Measurements from ENCODE around the gene NAV3.

The NAV3 gene

DNA sequence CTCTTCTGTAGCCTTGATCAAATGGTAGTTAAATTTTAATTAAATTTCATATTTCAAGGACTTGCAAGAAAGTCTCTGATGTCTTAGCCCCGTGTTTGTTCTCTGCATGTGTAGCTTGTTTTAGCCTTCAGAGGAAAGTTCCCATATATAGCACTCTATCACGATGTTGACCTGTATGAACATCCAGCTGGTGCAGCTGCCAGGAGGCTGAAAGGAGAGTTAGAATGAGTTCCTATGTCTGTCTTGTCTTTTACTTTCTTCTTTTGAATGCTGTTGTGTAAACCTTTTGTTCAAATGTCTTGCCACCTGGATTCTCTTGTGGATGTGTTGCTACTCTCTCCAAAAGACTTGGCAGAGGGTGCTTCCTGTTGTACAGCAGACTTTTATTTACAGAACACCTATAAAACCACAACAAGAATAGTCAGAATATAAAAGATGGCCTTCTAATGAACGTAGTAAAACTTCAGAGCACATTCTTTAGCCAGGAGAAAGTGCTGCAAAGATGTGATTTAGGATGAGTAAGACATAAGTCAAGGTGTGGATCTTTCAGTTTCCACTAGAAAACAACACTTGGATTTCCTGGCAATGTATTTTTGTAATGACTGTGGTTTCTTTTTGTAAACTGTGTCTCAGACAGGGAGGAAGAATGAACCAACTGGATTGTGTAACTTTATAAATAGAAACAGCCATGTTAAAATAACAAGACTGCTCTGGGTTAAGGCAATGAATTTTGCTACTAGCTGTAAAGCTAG, 17.2 kb downstream of the NAV3 start:
- DNase-seq = no peak

DNA sequence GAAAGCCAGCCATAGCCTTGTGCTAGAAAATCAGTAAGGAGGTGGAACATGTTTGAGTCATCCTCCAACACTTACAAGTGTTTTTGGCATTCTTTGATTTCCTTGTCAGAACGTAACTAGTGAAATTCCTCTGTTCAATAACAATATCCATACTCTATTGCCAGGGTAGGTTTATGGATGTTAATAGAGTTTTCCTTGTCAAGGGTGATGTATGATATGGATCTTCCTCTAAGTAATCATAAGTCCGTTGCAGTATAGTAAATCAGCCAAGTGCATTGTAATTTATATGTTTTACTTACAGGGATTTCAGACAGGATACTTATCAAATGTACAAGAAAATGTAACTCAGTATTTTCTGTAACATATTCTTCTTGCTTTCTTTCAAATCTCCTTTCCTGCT, 19.4 kb downstream of the NAV3 start:
- DNase-seq = no peak

DNA sequence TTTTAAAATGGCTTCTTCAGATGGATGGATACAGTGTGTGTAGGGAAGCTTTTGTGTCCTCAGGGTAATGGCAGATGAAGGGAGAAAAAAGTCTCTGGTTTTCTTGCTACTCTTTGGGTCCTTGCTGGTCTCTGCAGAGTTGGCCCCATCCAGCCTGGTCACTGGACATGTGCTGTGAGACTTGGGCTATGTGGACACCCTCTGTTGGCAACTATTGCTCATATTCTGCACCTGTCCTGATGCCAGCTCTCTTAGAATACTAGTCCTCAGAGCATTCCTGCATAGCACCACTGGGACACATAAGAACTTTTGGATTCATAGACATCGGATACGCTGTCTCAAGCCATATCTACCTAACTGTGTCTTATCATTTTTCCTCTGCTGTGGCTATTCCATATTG, 20.0 kb downstream of the NAV3 start:
- no peak for DNase-seq

DNA sequence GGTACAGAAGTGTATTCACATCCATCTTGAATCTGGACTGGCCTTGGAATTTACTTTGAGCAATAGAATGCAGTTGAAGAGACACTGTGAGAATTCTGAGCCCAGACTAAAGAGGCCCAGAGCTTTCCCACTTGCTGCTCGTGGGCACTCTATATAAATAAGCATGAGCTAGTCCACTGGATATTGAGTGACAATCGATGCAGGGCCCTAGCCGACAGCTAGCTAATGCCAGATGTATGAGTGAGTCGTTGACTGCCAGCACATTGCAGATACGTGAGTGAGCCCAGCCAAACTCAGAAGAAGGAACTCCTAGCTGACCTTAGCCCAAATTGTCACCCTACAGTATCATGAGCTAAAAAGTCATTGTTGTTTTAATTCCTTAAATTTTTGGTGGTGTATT, 24.9 kb downstream of the NAV3 start:
- DNase-seq = no peak

DNA sequence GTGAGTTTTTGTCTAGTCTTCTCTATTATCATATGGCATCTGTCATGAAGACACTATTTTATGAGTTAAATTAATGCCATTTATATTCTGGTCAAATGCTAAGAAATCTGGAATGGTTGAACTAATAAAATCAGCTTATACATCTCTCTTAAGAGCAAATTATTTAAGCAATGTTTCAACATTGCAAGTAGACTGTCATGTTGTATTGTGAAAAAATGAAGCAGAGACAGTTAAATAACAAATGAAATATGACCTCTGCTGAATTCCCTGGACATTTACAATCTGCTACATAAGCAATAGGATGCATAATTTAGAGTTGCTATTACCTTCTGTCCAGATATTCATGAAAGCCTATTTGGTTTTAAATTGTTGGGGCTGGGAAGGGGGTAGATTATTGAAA, 30.6 kb downstream of the NAV3 start:
- DNase-seq = no peak

DNA sequence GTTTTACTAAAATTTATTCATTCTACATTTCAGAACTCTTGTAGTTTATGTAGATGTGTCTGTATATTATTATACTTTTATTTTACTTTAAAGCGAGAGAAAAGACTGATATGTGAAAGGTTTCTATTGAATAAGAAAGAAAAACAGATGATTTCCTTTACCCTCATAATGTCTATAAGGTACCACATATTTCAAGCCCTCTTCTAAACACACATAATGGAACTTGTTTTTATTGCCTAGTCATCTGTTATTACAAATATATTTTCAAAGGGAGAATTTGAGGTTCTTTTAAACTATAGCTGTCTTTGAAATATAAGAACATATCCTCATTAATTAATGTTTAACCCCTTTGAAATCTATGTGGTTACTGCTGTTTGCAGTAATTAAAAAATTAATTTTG, 34.5 kb downstream of the NAV3 start:
- no peak for DNase-seq

DNA sequence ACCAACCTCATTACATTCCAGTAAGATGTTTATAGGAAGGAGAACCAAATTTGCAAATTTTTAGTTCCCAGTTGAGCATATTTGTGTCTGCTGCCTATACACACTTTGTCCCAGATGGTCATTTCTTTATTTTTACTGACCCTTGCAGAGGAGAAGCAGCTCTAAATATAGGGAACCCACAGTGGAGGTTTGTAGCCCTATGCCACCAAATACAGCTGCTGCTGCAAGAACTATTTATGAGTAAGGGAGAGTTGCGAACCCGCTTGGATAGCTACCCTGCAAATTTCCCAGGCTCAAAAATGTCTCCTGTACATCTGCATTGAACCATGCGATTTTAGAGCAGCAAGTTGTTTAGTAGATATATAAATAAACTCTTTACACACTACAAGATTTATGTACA, 48.2 kb downstream of the NAV3 start:
- DNase-seq = no peak

DNA sequence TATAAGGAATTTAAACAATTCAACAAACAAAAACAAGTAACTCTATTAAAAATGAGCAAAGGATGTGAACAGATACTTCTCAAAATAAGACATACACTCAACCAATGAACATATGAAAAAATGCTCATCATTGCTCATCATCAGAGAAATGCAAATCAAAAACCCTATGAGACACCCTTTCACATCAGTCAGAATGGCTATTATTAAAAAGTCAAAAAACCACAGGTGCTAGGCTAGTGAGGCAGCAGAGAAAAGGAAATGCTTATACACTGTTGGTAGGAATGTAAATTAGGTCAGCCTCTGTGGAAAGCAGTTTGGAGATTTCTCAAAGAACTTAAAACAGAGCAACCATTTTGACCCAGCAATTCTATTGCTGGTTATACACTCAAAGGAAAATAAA, 52.0 kb downstream of the NAV3 start:
- no peak for DNase-seq

DNA sequence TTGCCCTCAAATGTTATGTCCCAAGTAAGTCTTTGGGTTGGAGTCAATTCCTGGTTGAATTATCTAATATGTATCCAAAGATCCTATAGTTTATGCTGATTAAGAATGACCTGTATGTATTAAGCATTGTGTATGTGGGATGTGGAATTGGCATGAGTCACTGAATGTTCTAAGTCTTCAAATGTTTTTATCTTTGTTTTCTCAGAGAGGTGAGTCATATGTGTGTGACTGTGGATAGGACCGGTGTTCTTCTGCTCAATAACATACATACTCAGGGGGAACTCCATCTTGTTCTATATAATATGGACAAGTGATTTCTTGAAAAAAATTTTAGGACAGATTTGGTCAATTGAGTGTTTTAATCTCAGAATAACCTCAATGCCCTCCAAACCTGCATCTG, 57.9 kb downstream of the NAV3 start:
- DNase-seq = no peak

DNA sequence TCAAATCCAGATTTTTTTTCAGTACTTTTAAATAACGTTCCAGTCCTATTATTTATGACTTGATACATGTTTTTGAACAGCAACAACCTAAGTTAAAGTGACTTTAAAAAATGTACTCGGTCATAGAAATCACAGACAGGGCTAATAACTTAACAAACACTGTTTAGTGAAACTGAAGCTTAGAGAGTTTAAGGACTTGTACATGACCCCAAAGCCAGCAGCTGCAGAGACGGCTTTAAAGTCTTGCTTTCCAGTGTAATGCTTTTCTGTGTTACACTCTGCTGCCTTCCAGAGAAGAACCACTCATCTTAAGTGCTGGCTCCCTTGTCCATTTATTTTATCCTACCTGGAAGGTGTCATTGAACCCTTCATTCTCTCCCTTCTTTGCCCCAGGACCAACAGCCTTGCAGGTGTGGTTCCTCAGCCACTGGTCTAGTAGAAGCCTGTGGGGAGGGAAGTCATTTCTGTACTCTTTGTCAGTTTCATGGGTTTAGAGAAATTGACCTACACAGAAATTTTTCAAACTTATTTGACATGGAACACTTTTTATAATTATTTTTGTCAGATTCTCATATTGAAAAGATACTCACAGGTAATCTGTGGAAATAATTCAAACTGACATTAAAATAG, 60.9 kb downstream of the NAV3 start:
- no peak for DNase-seq

DNA sequence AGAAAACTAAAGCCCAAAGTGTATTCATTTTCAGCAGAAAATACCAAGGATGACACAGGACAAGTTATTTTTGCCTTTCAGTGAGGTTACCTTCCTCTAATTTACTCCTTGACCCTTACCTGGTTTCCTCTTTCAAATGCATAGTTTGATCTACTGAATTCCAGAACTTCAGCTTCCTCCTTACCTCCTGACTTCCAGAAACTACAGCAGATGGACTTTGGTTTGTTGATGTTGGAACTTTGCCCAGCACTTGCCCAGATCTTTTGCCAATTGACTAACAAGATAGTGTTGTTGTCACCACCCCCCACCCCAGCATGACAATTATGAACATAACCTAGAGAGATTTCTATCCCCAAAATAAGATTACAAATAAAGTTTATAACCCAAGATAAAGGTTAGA, 63.2 kb downstream of the NAV3 start:
- DNase-seq = no peak

DNA sequence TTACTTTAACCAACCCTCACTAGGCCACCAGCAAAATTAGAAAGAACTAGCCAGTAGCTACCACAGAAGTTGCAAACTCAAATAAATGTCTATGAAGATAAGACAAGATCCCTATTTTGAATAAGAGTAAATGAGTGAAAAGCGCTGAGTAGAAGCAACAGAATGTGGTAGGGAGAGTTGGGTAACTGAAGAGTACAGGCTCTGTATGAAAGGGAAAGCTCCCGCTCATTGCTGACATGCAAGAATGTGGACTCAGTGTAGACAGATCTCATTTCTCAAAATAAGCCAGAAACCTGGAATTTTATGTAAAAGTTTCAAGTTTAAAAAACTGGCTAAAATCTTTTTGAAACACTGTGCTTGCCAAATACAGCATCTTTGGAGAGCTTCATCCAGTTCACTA, 63.9 kb downstream of the NAV3 start:
- DNase-seq = no peak

DNA sequence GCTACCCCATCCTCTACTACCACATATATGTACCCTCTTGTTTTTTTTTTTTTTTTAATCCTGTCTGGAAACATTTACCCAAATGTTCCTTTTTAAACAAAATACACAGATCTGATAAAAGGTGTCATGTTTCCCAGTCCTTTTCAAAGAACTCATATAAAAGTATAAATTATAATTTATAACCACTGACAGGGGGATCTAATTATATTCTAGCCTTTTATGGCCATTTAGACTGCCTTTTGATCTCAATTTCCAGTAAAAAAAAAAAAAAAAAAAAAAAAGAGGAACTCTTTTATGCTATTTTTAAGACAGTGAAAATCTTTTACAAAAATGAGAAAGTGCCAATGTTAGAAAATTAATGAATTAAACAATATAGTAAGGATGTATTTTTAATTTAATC, 65.0 kb downstream of the NAV3 start:
- no peak for DNase-seq

DNA sequence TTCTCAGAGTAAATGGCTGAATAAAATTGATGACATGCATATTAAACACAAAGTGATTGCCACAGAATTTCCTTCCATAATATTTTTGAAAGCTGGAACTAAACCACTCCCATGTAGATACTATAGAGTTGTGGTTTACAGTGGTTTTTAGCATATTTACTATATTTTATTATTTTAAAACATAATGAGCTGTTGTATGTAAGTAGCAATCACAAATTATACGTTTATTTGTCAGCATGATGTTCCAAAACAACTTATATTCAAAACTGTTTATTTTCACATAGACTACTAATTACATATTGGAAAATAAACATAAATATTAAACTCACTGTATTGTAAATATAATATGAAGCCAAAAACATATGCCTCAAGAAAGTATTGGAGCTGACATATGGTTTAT, 77.2 kb downstream of the NAV3 start:
- no peak for DNase-seq

DNA sequence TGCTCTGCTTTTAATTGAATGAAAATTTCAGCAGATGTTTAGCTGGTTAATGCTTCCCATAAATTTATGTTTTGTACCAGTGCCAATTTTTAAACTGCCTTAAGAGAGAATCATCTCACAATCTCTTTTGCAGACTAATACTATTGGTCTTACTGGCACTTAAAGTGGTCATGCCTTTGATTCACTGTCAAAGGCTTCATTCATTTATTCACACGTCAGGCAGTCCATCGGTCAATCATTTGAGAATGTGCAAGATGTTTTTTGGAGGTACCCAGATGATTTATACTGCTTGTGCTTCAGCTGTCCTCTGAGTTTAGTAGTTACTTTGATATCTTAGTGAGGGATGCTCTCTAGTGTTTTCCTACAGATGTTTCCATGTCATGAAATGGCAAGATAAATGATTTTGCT, 83.4 kb downstream of the NAV3 start:
- DNase-seq = no peak

DNA sequence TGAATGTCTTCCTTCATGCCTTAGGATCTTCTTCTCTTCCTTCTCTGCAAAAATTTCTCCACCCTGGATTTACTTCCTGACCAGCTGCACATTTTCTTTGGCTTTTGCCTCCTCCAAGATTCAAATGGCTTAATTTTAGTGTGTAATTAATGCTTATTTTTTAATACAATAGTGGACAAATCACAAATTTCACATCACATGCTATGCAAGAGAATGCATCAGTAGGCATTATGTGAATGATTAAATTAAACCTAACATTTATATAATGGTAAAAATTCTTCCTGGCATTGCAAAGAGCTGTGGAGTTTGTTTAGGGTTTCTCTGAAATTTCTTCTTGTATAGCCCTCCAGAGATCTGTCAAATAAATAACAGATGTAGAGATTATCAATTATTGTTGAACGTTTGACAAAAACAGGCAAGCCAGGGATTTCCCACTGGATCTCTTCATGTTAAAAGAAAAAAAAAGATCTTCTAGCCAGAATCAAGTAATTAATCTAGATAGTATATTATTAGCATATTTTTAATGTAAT, 84.4 kb downstream of the NAV3 start:
- DNase-seq = no peak

DNA sequence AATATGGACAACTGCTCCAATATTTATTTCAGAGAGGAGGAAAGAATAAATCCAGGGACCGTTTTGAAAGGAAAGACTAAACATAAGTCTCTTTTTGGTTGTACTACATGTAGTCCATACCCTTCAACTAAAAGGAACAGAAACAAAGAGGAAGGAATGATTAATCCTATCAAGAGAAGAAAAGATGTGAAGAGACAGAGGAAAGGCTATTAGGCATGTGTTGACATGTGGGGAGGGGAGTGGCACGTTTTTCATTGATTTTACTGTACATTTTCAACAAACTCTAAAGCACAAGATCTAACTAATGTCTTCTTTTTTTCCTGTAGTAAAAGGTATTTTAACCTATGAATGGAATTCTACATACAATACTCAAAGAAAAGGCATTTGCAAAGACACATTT, 85.6 kb downstream of the NAV3 start:
- no peak for DNase-seq

DNA sequence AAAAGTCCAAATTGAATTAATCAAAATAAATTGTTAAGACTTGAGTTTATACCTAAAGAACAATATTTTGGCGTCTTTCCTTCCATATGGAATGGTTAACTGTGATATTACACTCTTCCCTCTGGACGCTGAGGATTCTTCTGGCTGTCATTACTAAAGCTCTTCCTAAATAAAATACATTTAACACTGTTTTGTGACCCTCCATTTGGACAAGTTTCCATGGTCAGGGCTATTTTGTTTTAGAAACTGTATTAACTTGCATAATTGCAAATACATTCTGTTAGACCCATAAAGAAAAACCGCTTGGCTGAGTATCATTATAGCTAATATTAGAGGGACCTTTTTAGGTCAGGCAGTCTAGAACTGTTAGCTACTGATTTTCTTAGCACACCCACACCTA, 87.4 kb downstream of the NAV3 start:
- no peak for DNase-seq

DNA sequence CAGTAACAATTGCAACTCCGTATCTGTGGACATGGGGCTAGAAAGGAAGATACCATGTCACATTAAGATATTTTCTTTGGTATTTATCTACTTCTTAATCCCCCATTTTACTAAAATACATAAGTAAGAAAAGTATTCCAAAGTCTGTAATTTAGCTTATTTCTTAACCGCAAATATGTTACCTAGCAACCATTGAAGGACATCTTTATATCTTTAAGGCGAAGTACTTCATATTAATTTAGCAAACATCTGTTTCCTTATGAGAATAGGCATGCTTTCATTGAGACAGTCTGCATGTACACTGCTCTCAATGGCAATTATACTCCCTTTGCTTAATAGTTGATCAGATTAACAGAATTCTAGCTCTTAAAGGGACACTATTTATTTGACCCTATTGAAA, 88.8 kb downstream of the NAV3 start:
- no peak for DNase-seq

DNA sequence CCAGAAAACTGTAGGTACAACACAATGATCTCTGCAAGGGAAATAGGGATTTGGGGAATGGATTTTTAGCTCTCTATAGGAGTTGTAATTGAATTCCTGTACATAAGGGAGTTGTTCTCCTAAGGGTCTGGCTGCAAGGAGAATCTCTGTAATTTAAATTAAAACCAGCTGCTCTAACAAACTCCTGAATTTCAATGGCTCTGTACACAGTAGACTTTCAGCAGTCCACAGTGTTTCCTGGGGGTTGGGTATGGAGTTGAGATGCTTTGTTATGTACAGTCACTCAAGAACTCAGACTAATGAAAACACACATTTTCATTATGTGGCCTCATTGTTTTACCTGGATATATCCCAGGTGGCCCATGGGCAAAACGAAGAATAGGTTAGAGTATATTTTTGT, 93.2 kb downstream of the NAV3 start:
- no peak for DNase-seq

DNA sequence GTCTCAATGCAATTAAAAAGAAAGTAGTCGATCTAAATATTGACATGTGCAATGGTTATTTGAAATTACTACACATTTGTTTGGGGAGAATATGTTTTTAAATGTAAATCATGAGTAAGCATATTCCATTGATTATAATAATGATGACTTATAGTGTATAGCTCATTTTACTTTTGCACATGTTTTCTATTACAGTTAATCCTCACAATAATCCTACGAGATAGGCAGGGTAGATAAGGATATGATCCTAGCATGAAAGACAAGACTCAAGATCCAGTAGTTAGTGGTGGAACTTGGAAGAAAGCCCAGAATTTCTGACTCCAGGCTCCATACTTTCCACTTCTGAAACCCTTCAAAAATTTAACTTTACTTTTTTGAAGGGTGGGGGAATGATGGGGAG, 94.0 kb downstream of the NAV3 start:
- no peak for DNase-seq

DNA sequence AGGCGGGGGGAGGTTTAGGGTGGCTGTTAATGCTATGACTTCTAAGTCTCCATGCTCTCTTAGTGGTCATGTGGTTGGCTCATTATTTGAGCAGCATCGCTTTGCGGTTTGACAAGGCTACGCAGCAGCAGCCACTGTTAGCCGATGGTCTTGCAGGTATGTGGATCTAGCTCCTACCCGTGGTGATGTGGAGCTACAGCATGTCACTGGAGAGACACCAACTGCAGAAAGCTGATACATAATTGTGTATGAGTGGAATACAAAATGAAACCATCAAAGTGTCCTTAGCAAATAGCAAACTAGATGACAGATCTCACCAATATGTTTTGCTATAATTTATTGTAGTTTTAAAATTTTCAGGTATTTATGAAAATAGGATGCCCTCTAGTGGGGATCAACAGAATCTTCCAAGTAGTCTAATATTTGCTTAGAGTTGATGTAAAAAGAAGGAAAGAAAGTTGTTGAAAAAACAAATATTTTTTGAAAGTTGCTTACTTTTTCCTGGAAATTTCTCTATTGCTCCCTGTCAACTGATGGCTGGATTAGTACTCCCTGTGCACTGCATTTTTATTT, 94.9 kb downstream of the NAV3 start:
- DNase-seq = no peak

DNA sequence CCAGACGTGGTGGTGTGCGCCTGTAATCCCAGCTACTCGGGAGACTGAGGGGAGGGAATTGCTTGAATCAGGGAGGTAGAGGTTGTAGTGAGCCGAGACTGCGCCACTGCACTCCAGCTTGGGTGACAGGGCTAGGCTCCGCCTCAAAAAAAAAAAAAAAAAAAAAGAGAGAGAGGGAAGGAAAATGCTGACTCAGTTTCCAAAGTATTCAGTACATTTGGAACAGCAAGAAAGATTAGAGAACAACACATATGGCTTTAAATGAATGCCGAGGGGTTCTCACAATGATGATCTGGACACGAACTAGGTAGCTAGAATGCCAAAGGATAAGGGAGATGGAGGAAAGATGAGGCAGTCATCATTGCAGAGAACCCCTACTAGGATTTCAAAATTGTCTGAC, 97.4 kb downstream of the NAV3 start:
- DNase-seq = no peak

DNA sequence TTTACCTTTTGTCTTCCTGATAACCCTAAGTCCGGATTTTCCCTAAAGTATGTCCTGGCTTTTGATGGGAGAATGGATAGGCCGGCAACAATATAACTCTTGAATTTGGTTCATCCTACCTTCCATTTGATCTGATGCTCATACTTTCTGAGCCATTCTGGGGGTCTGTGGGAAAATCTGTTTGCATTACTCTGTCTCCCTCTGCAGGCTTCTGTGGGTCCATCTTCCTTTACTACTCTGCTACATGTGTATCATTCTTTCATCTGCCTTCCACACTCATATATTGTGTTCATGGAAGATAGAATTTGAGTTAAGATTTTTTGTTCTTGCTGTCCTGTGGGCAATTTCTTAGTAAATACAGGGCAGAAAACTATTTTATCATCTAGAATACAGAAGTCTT, 101.5 kb downstream of the NAV3 start:
- no peak for DNase-seq

DNA sequence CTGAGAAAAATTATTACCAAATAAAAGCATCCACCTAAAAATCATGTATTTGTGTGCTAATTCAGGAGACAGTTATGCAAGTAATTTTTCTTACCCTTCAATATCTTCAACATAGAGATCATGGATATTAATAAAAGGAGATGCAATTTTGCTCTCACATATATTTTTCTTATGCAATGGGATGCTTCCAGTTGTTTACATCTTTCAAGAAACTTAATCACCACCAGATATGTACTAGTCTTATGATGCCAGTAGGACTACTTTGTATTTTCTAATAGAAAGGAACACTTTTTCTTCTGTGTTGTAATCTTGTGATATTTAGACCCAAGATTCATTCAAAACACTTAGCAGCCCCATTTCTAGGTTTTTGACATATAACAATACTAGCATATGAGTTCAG, 107.6 kb downstream of the NAV3 start:
- no peak for DNase-seq
